C4-2B (cell line): ENCODE results near the gene SGCG.

ENCODE experiments used
- CTCF ChIP-seq: fragments of 450-650 bp; conservative IDR thresholded peaks from 2 replicates; pipeline ENCODE4 v1.5.1; 2017; ENCODE audit warnings: mild to moderate bottlenecking
- ZFX ChIP-seq: fragments of 450-650 bp; IDR thresholded peaks from 2 replicates; pipeline ENCODE4 v1.6.1; 2017

GRCh38 chr13:23141964-23142363 lies 38.8 kb upstream of the SGCG start:
- TF ChIP-seq CTCF, result no peak
- TF ChIP-seq ZFX, result no peak
